Stimulated activated CD4-positive, alpha-beta T cell treated with anti-CD3 and anti-CD28 coated beads, Interleukin-15, amount 100 ng/mL, for 1 hour (primary cell): Measurements from ENCODE around the gene CYB5D1.
A peak's percentile ranks its signal among the peaks of the same experiment; 100 is the strongest.
"Not testable (repeated sequence)": the region's sequence is repeated elsewhere in the genome, so short reads cannot be mapped to it uniquely, and the experiment has no call there.

Source experiments
- DNase-seq, 2 donors: peaks; one replicate each; pipeline ENCODE4 v3.0.0-alpha.2; 2020; ENCODE audit warnings: low read depth in 1 of 2, low spot score in 1 of 2

The CYB5D1 gene

GRCh38 chr17:7857713-7858521 is at the start of gene CYB5D1:
TSS of gene CYB5D1 (plus strand) at chr17:7858003. CDS start at chr17:7858135, 132 bp downstream.
- peak; percentile 71 to 80 for DNase-seq

GRCh38 chr17:7809086-7809790 is 48.6 kb upstream of the CYB5D1 start:
- no peak for DNase-seq

GRCh38 chr17:7809791-7810343 is 47.9 kb upstream of the CYB5D1 start:
- DNase-seq: not testable (repeated sequence)

- DNase-seq: no peak
Measured at GRCh38 chr17:7811251-7811650, 46.6 kb upstream of the CYB5D1 start.

GRCh38 chr17:7814969-7815368 is 42.8 kb upstream of the CYB5D1 start:
- DNase-seq: no peak

GRCh38 chr17:7816926-7817642 is 40.7 kb upstream of the CYB5D1 start:
- DNase-seq: no peak

- DNase-seq: no peak
Measured at GRCh38 chr17:7817643-7817964, 40.2 kb upstream of the CYB5D1 start.

GRCh38 chr17:7818026-7818425 is 39.8 kb upstream of the CYB5D1 start:
- DNase-seq: no peak

- no peak for DNase-seq
Measured at GRCh38 chr17:7818746-7819645, 38.8 kb upstream of the CYB5D1 start.

- DNase-seq: no peak
Measured at GRCh38 chr17:7820231-7820630, 37.6 kb upstream of the CYB5D1 start.

- no peak for DNase-seq
Measured at GRCh38 chr17:7822126-7822525, 35.7 kb upstream of the CYB5D1 start.

- DNase-seq: no peak
Measured at GRCh38 chr17:7823581-7824001, 34.2 kb upstream of the CYB5D1 start.

- DNase-seq: no peak
Measured at GRCh38 chr17:7824021-7824924, 33.5 kb upstream of the CYB5D1 start.

- DNase-seq: no peak
Measured at GRCh38 chr17:7825206-7825990, 32.4 kb upstream of the CYB5D1 start.

- no peak for DNase-seq
Measured at GRCh38 chr17:7830616-7831015, 27.2 kb upstream of the CYB5D1 start.

- DNase-seq: no peak
Measured at GRCh38 chr17:7831233-7831632, 26.6 kb upstream of the CYB5D1 start.

GRCh38 chr17:7832431-7832830 is 25.4 kb upstream of the CYB5D1 start:
- no peak for DNase-seq

- no peak for DNase-seq
Measured at GRCh38 chr17:7833011-7833794, 24.6 kb upstream of the CYB5D1 start.
